Stimulated activated CD4-positive, alpha-beta T cell treated with anti-CD3 and anti-CD28 coated beads, Interleukin-15, amount 100 ng/mL, for 48 hours (primary cell): Measurements from ENCODE around the gene NECAB3.
"Not testable (repeated sequence)": the region's sequence is repeated elsewhere in the genome, so short reads cannot be mapped to it uniquely, and the experiment has no call there.

Experiments used
- DNase-seq, 2 donors: peaks; one replicate each; pipeline ENCODE4 v3.0.0-alpha.2; 2020; ENCODE audit warnings: low read depth in 2 of 2

Gene NECAB3, protein sequence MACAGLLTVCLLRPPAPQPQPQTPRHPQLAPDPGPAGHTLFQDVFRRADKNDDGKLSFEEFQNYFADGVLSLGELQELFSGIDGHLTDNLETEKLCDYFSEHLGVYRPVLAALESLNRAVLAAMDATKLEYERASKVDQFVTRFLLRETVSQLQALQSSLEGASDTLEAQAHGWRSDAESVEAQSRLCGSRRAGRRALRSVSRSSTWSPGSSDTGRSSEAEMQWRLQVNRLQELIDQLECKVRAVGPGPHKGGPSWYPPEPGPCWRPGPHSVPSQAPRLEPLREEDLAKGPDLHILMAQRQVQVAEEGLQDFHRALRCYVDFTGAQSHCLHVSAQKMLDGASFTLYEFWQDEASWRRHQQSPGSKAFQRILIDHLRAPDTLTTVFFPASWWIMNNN

DNA sequence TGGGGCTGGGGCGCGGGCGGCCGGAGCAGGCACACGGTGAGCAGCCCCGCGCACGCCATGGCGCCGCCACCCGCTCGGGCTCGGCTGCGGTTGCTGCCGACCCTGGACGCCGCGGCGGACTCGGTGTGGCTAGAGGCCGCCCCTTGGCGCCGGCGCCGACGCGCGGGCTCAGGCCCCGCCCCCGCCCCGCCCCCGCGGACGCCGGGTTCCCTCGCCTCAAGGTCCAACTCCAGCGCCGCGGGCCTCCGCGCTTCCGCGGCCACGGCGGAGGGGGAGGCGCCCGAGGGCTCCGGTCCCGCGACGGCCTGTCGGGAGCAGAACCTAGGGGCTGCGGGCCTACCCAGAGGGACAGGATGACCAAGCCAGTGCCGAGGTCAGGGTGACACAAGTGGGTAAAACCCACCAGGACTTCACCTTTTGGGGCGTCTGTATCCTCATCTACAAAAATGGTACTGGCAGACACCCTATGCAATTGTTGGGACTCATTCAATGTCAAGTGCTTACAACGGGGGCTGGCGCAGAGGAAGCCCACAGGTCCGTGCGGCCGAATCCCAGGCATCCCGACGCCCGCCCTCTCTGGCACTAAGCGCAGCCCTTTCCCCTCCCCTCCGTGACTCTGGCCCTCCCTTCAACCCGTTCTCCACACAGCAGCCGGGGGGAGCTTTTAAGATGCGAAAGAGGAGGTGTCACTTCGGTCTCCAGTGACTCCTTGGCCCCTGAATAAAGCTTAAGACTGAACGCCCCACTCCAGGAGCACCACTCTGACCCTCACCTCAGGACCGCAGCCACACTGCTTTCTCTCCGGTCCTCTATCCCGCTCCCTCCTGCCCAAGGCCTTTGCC lies at the start of gene NECAB3:
NECAB3 (minus strand) TSS at position 135 of the 842 bp plus-strand sequence; CDS start at position 59, 76 bp downstream.
- DNase-seq, result peak in 1 of 2 donors; percentile 55

DNA sequence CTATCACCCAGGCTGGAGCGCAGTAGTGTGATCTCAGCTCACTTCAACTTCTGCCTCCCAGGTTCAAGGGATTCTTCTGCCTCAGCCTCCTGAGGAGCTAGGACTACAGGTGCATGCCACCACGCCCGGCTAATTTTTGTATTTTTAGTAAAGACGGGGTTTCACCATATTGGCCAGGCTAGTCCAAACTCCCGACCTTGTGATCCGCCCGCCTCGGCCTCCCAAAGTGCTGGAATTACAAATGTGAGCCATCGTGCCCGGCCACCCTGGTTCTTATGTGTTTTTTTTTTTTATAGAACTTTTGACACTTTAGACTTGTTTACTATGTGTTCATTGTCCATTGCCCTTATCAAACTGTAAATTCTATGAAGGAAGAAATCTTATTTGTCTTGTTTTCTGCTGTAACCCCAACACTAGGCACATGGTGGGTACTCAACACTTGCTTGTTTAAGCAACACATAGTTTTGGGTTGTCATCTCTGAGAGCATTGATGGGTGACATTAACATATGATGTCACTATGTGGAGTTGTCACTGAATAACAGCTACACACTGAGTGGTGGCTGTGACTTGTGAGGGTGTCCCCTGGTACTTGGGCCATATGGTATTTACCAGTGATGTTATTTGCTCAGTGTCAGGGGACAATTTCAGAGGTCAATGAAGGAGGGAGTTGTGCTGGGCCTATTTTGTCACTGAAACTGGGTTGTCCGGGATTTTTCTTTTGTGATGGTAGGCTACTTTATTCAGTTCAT lies 47.3 kb upstream of the NECAB3 start:
- no peak for DNase-seq

GRCh38 chr20:33719989-33720709 lies 45.9 kb upstream of the NECAB3 start, which contains the start of gene PXMP4:
Gene PXMP4 (minus strand): TSS chr20:33720310. CDS start chr20:33720207, 103 bp downstream.
- peak; percentile 79 to 84 for DNase-seq

GRCh38 chr20:33719277-33719988 lies 45.2 kb upstream of the NECAB3 start:
- no peak for DNase-seq

DNA sequence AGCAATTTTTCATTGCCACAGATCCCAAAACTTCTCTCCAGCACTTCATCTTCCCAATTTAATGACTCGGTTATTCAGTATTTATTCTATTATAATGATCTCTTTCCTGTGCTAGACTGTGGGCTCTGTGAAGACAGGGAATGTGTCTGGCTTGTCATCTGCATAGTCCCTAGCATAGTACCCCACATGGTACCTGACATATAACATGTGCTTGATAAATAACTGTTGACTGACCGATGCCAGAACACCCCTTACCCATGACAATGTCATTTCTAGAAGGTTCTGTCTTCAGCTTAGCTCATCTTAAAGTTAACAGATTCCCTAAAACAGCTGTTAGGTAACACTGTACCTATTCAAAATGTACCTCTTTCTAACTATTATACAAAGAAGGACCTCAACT lies 42.3 kb upstream of the NECAB3 start:
- no peak for DNase-seq

GRCh38 chr20:33713865-33714367 lies 39.7 kb upstream of the NECAB3 start:
- DNase-seq, result no peak

DNA sequence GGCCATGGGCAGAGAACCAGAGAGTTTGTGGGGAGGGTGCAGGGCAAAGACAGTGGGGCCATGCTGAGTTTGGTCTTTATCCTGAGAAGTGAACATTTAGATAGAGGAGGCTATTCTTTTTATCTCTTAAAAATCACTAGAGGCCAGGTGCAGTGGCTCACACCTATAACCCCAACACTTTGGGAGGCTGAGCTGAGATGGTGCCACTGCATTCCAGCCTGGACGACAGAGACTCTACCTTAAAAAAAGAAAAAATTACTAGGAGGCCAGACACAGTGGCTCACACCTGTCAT lies 37.2 kb upstream of the NECAB3 start:
- no peak for DNase-seq

GRCh38 chr20:33710681-33711445 lies 36.6 kb upstream of the NECAB3 start:
- no peak for DNase-seq

DNA sequence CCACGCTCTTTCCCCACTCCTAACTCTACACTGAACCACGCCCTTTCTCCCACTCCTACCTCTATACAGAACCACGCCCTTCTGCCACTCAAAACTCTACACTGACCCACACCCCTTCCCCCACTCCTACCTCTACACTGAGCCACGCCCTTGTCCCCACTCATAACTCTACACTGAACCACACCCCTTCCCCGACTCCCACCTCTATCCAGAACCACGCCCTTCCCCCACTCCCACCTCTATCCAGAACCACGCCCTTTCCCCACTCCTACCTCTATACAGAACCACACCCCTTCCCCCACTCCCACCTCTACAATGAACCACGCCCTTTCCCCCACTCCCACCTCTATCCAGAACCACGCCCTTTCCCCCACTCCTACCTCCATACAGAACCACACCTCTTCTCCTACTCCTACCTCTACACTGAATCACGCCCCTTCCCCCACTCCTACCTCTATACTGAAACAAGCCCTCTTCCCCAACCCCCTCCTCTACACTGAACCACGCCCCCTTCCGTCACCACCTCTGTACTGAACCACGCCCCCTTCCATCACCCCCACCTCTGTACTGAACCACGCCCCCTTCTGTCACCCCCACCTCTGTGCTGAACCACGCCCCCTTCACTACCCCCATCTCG lies 35.8 kb upstream of the NECAB3 start:
- DNase-seq, result no peak

- no peak for DNase-seq
Measured at GRCh38 chr20:33709398-33709797, 35.2 kb upstream of the NECAB3 start.

GRCh38 chr20:33707668-33708067 lies 33.4 kb upstream of the NECAB3 start:
- no peak for DNase-seq

DNA sequence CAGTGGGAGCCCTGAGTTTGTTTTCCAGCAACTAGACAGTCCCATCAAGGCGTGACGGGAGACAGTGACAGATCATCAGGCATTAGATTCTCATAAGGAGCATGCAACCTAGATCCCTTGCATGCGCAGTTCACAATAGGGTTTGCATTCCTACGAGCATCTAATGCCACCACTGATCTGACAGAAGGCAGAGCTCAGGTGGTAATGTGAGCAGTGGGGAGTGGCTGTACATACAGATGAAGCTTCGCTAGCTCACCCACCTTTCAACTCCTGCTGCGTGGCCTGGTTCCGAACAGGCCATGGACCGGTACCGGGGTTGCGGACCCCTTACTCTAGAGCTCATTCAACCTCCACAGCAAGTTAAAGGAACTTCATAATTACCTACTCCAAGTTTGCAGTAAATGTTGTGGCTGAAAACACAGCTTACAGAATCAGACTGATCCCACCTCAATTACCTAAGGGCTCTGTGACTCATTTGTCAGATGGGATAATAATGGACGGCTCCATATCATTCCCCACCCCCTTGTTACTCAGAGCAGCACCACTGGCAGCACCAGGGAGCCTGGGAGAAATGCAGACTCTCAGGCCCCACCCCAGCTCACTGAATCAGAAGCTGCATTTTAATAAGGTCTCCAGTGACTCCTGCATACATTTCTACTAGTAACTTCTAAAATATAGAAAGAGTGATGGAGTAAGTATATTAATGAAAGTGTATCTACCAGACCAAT lies 30.1 kb upstream of the NECAB3 start:
- DNase-seq, result no peak

- DNase-seq, result no peak
Measured at GRCh38 chr20:33703498-33704137, 29.4 kb upstream of the NECAB3 start.

GRCh38 chr20:33702861-33703260 lies 28.6 kb upstream of the NECAB3 start:
- no peak for DNase-seq

DNA sequence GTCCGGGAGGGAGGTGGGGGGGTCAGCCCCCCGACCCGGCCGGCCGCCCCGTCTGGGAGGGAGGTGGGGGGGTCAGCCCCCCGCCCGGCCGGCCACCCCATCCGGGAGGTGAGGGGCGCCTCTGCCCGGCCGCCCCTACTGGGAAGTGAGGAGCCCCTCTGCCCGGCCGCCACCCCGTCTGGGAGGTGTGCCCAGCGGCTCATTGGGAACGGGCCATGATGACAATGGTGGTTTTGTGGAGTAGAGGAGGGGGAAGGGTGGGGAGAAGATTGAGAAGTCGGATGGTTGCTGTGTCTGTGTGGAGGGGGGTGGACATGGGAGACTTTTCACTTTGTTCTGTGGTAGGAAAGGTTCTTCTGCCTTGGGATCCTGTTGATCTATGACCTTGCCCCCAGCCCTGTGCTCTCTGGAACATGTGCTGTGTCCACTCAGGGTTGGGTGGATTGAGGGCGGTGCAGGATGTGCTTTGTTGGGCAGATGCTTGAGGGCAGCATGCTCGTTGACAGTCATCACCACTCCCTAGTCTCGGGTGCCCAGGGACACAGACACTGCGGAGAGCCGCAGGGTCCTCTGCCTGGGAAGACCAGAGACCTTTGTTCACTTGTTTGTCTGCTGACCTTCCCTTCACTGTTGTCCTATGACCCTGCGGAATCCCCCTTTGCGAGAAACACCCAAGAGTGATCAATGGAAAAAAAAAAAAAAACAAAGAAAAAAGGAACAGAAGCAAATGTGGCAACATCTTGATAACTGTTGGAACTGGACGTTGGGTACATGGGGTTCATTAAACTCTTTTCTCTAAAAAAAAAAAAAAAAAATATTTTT lies 27.6 kb upstream of the NECAB3 start:
- no peak for DNase-seq

DNA sequence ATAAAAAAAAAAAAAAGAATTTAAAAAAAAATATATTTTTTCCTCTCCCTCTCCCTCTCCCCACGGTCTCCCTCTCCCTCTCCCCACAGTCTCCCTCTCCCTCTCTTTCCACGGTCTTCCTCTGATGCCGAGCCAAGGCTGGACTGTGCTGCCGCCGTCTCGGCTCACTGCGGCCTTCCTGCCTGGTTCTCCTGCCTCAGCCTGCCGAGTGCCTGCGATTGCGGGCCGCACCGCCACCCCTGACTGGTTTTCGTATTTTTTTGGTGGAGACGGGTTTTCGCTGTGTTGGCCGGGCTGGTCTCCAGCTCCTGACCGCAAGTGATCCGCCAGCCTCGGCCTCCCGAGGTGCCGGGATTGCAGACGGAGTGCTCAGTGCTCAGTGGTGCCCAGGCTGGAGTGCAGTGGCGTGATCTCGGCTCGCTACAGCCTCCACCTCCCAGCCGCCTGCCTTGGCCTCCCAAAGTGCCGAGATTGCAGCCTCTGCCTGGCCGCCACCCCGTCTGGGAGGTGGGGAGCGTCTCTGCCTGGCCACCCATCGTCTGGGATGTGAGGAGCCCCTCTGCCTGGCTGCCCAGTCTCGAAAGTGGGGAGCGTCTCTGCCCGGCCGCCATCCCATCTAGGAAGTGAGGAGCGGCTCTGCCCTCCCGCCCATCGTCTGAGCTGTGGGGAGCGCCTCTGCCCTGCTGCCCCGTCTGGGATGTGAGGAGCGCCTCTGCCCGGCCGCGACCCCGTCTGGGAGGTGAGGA lies 26.6 kb upstream of the NECAB3 start:
- DNase-seq, result not testable (repeated sequence)

DNA sequence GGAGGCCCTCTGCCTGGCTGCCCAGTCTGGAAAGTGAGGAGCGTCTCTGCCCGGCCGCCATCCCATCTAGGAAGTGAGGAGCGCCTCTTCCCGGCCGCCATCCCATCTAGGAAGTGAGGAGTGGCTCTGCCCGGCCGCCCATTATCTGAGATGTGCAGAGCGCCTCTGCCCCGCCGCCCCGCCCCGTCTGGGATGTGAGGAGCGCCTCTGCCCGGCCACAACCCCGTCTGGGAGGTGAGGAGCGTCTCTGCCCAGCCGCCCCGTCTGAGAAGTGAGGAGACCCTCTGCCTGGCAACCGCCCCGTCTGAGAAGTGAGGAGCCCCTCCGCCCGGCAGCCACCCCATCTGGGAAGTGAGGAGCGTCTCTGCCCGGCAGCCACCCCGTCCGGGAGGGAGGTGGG lies 24.7 kb upstream of the NECAB3 start:
- DNase-seq, result not testable (repeated sequence)
